A549 (cell line): ENCODE data around the gene GTPBP6.

Experiments used
- CEBPB ChIP-seq, 2 experiments: fragments of >200 bp in 1 of 2; sonication (Bioruptor Twin) in 1 of 2; formaldehyde crosslinking in 1 of 2; IDR thresholded peaks; 2 replicates each; pipeline ENCODE4 v1.6.1; 2012 to 2016
- CTCF ChIP-seq: fragments of >200 bp; sonication (Bioruptor Twin); formaldehyde crosslinking; IDR thresholded peaks from 3 replicates; pipeline ENCODE4 v1.5.1; 2016
- EP300 ChIP-seq, 2 experiments: fragments of >200 bp; sonication (Bioruptor Twin); formaldehyde crosslinking; IDR thresholded peaks; 2 replicates in 1 of 2; 3 replicates in 1 of 2; pipeline ENCODE4 v1.6.1; 2016 to 2017
- SREBF2 ChIP-seq: fragments of 450-650 bp; IDR thresholded peaks from 2 replicates; pipeline ENCODE4 v1.6.1; 2014; ENCODE audit warnings: mild to moderate bottlenecking, moderate library complexity
- USF2 ChIP-seq: fragments of 450-650 bp; IDR thresholded peaks from 2 replicates; pipeline ENCODE4 v1.6.1; 2014; ENCODE audit warnings: antibody characterized with exemption

- TF ChIP-seq USF2 = no peak
- no peak for TF ChIP-seq SREBF2
- no peak for TF ChIP-seq CTCF
- TF ChIP-seq CEBPB (IDR thresholded peaks at IDR 0.05) = no peak
- TF ChIP-seq EP300 (IDR thresholded peaks at IDR 0.05) = no peak
Observed at GRCh38 chrX:318068-318738, 393 bp downstream of the GTPBP6 start.
